ENCODE results near the gene MFSD6. TPM values are rescaled to one million over a fixed set of nuclear protein-coding genes. Genes with fewer than 3 reads are reported as not detected.

Gene MFSD6
- total and polyA plus RNA-seq, 2 of the 8 experiments (the other 6 are each of a cell fraction or from before 2014, with no cell fraction given): 1.8 to 5.1 TPM

GRCh38 chr2:190515687-190516086 is 107.5 kb downstream of the MFSD6 start:
- no peak overlapping the region for H4K91ac ChIP-seq (replicated peaks; ENCODE audit: insufficient read length, low read length)
- no peak overlapping the region for H3K18ac ChIP-seq (ENCODE audit: extremely low read depth, low read length)
- no peak overlapping the region for H3K27ac ChIP-seq (ENCODE audit: low read depth, low read length)
- ChIA-PET POLR2A (ENCODE audit: partially characterized antibody) (no interaction called here), CTCF (ENCODE audit: partially characterized antibody) (no interaction called here)
- H3K79me2 ChIP-seq (ENCODE audit: control insufficient read depth in 1 of 2, insufficient read depth in 2 of 2, low read length in 2 of 2): no peaks in the 10 kb centered on the region
- FAIRE-seq (no peak), DNase-seq (ENCODE audit: low read depth in 1 of 2, low spot score in 2 of 2) (no peak)
- no peak overlapping the region for H4K8ac ChIP-seq (ENCODE audit: extremely low read depth, insufficient read depth, low read length)
- H3K23me2 ChIP-seq (ENCODE audit: low read depth, low read length): no peaks in the 10 kb centered on the region
- H3K9ac ChIP-seq (replicated peaks in 1 of 4; ENCODE audit: extremely low read depth in 1 of 4, low read depth in 3 of 4, low read length in 3 of 4): no peak overlapping the region
- H3K36me3 ChIP-seq (ENCODE audit: control insufficient read depth in 2 of 4, insufficient read depth in 4 of 4, low read length in 3 of 4): no peaks in the 10 kb centered on the region
- no peaks in the 10 kb centered on the region for H3K27me3 ChIP-seq (replicated peaks in 1 of 4; ENCODE audit: control insufficient read depth in 3 of 4, extremely low read depth in 1 of 4, insufficient read depth in 3 of 4, low read length in 3 of 4)
- WGBS, 2 experiments (ENCODE audit: extremely low coverage in 1 of 2, insufficient coverage in 1 of 2, insufficient read length in 1 of 2, insufficient replicate concordance in 2 of 2, low coverage in 1 of 2, low lambda C conversion rate in 2 of 2, missing lambda C conversion rate in 1 of 2): 88% methylated on average over 1 of the region's 1 CpG; no CpG with 5 or more reads in 1 of the 2 experiments
- no peak overlapping the region for H3K4me3 ChIP-seq (ENCODE audit: extremely low read depth in 1 of 4, insufficient read depth in 2 of 4, low read depth in 3 of 4, low read length in 4 of 4)
- TF ChIP-seq POLR2AphosphoS5 (IDR thresholded peaks at IDR 0.05; ENCODE audit: low read depth, low read length) (no peak), EZH2 (IDR thresholded peaks at IDR 0.05; ENCODE audit: low read depth, low read length, severe bottlenecking) (no peak), CHD2 (IDR thresholded peaks at IDR 0.05; ENCODE audit: low read length) (no peak), CEBPB (IDR thresholded peaks at IDR 0.05; ENCODE audit: low read depth, low read length) (no peak), SIN3A (conservative IDR thresholded peaks at IDR 0.05 in 1 of 2, IDR thresholded peaks at IDR 0.05 in 1 of 2; ENCODE audit: low read depth in 1 of 2, low read length in 2 of 2) (no peak), SP1 (IDR thresholded peaks at IDR 0.05; ENCODE audit: low read depth, low read length) (no peak), NANOG (IDR thresholded peaks at IDR 0.05; ENCODE audit: insufficient read depth, low read depth, low read length, poor library complexity, severe bottlenecking) (no peak), GTF2F1 (IDR thresholded peaks at IDR 0.05; ENCODE audit: borderline replicate concordance, low read depth, low read length) (no peak), RNF2 (IDR thresholded peaks at IDR 0.05; ENCODE audit: borderline replicate concordance, low read depth, low read length, missing control alignments, poor library complexity, severe bottlenecking) (no peak)
- no peak overlapping the region for H2BK5ac ChIP-seq (ENCODE audit: low read depth, low read length)
- H3K9me3 ChIP-seq (ENCODE audit: insufficient read depth in 2 of 2, low read depth in 1 of 2, low read length in 1 of 2): no peaks in the 10 kb centered on the region
- no peak overlapping the region for H2BK120ac ChIP-seq (replicated peaks; ENCODE audit: low read depth, low read length)
- H3K4me1 ChIP-seq (replicated peaks in 1 of 4; ENCODE audit: control insufficient read depth in 3 of 4, insufficient read depth in 4 of 4, low read length in 3 of 4): no peaks in the 10 kb centered on the region
- H3K14ac ChIP-seq (ENCODE audit: insufficient read length): no peak overlapping the region
- H3K4ac ChIP-seq (replicated peaks; ENCODE audit: insufficient read length, low read depth, low read length): no peak overlapping the region
- no peak overlapping the region for H2BK12ac ChIP-seq (ENCODE audit: low read depth, low read length)
- H4K20me1 ChIP-seq (replicated peaks in 1 of 2; ENCODE audit: control insufficient read depth in 1 of 2, insufficient read depth in 2 of 2, low read length in 2 of 2): no peaks in the 10 kb centered on the region
- H2AK5ac ChIP-seq (ENCODE audit: low read depth, low read length): no peak overlapping the region
- H3K23ac ChIP-seq (ENCODE audit: insufficient read length): no peak overlapping the region
- no peak overlapping the region for H3K4me2 ChIP-seq (ENCODE audit: insufficient read depth in 1 of 2, low read depth in 2 of 2, low read length in 2 of 2)
- H2AFZ ChIP-seq (ENCODE audit: low read length): no peak overlapping the region
- H4K5ac ChIP-seq (ENCODE audit: insufficient read length, low read depth, low read length): no peak overlapping the region
- no peak overlapping the region for H2BK15ac ChIP-seq (ENCODE audit: low read length)
- no peak overlapping the region for H2BK20ac ChIP-seq (ENCODE audit: low read length)
- no peak overlapping the region for H3K56ac ChIP-seq (replicated peaks; ENCODE audit: insufficient read length, low read depth, low read length)
- no peaks in the 10 kb centered on the region for H3K79me1 ChIP-seq (ENCODE audit: low read depth, low read length)
